OCI-LY7 (cell line): ENCODE results near the gene COL20A1. TPM values are rescaled to one million over a fixed set of nuclear protein-coding genes. Genes with fewer than 3 reads are reported as not detected.

Experiments used
- BruUV-seq: library from RNA; stranded (reverse); fragments of 400-500 nt; replicated peaks from 2 replicates; lab custom pipeline; 2021; lab: Mats Ljungman, UMichigan
- CTCF ChIA-PET: fragments of 300-600 bp; sonication (Branson Sonifier 250); formaldehyde crosslinking; loops from one replicate; lab custom pipeline; 2022; ENCODE audit warnings: antibody characterized with exemption; ENCODE audit not compliant: unreplicated experiment; lab: Charles Lee
- POLR2A ChIA-PET: fragments of 300-600 bp; sonication (Branson Sonifier 250); formaldehyde crosslinking; loops from one replicate; lab custom pipeline; 2022; ENCODE audit warnings: antibody characterized with exemption; lab: Charles Lee
- DNase-seq: peaks from one replicate; pipeline ENCODE4 v3.0.0-alpha.2; 2015; ENCODE audit warnings: low spot score
- H2AFZ ChIP-seq: fragments of 200-600 bp; sonication (generic), shearing (Covaris generic); 2 replicates; pipeline ENCODE4 v1.6.1; 2014; ENCODE audit warnings: mild to moderate bottlenecking, antibody characterized with exemption, low read length, moderate library complexity
- H3K27ac ChIP-seq: fragments of 200-600 bp; sonication (generic); 2 replicates; pipeline ENCODE4 v1.5.1; 2014; ENCODE audit warnings: mixed run types, low read depth, mild to moderate bottlenecking, moderate library complexity, low read length, inconsistent platforms; ENCODE audit not compliant: poor library complexity, severe bottlenecking
- H3K36me3 ChIP-seq: fragments of 200-600 bp; sonication (generic); 2 replicates; pipeline ENCODE4 v1.6.1; 2014; ENCODE audit warnings: mild to moderate bottlenecking, antibody characterized with exemption, low read length, moderate library complexity, mixed read lengths; ENCODE audit not compliant: insufficient read depth
- H3K4me1 ChIP-seq: fragments of 200-600 bp; sonication (generic); 2 replicates; pipeline ENCODE4 v1.5.1; 2014; ENCODE audit warnings: mild to moderate bottlenecking, low read length; ENCODE audit not compliant: insufficient read depth, poor library complexity, severe bottlenecking
- H3K4me2 ChIP-seq: fragments of 200-600 bp; sonication (generic); 2 replicates; pipeline ENCODE4 v1.6.1; 2014; ENCODE audit warnings: mild to moderate bottlenecking, low read length
- H3K4me3 ChIP-seq: fragments of 200-600 bp; sonication (generic); 2 replicates; pipeline ENCODE4 v1.5.1; 2014; ENCODE audit warnings: mild to moderate bottlenecking, low read depth, low read length; ENCODE audit not compliant: poor library complexity, severe bottlenecking
- H3K79me2 ChIP-seq: fragments of 200-600 bp; sonication (generic); 2 replicates; pipeline ENCODE4 v1.6.1; 2016; ENCODE audit warnings: low read depth, mild to moderate bottlenecking, low read length, moderate library complexity, mixed read lengths; ENCODE audit not compliant: insufficient read depth
- H3K9me2 ChIP-seq: fragments of 200-600 bp; sonication (generic); 2 replicates; pipeline ENCODE4 v1.6.1; 2016; ENCODE audit warnings: mild to moderate bottlenecking, low read length, mixed read lengths; ENCODE audit not compliant: insufficient read depth
- H3K9me3 ChIP-seq: fragments of 200-600 bp; sonication (generic); 2 replicates; pipeline ENCODE4 v1.6.1; 2014; ENCODE audit warnings: mild to moderate bottlenecking, mixed run types, low read length, mixed read lengths
- H4K20me1 ChIP-seq: fragments of 200-600 bp; sonication (generic); 2 replicates; pipeline ENCODE4 v1.6.1; 2014; ENCODE audit warnings: mild to moderate bottlenecking, antibody characterized with exemption, low read length, moderate library complexity, mixed read lengths; ENCODE audit not compliant: insufficient read depth
- CTCF ChIP-seq: fragments of 200-600 bp; sonication (generic); conservative IDR thresholded peaks from 2 replicates; pipeline ENCODE4 v1.5.1; 2014; ENCODE audit warnings: mild to moderate bottlenecking, antibody characterized with exemption, low read length, moderate library complexity, mixed read lengths
- EZH2phosphoT487 ChIP-seq: fragments of 200-600 bp; sonication (generic); IDR thresholded peaks from 2 replicates; pipeline ENCODE4 v1.6.1; 2018; ENCODE audit warnings: low read depth, borderline replicate concordance, mild to moderate bottlenecking, mixed run types, antibody characterized with exemption, low read length, moderate library complexity, mixed read lengths
- intact Hi-C: fragments of 100-400 bp; cut with micrococcal nuclease; formaldehyde crosslinking; loops from one replicate; pipeline ENCODE4 v1.10.0; 2022; ENCODE audit not compliant: unreplicated experiment
- total RNA-seq, 2 experiments: library from RNA; depleted of rRNA in 1 of 2; stranded (reverse); fragments of >200 nt in 1 of 2; shearing (Covaris generic) in 1 of 2; gene quantifications; 2 replicates each; pipeline ENCODE4 v1.2.3, GENCODE V29; 2014 to 2022

COL20A1 gene
- total RNA-seq, 2 experiments from 2014 or later: 0.15 TPM; not detected in 1

- ChIA-PET POLR2A (no interaction called here), CTCF (no interaction called here)
- DNase-seq: no peak
- H2AFZ ChIP-seq: no peak overlapping the region
- H4K20me1 ChIP-seq: no peaks in the 10 kb centered on the region
- no peaks in the 10 kb centered on the region for H3K9me2 ChIP-seq
- TF ChIP-seq CTCF (no peak), EZH2phosphoT487 (no peak)
- H3K79me2 ChIP-seq: no peaks in the 10 kb centered on the region
- H3K4me1 ChIP-seq: no peaks in the 10 kb centered on the region
- intact Hi-C loops: no loop called here
- H3K4me3 ChIP-seq: no peak overlapping the region
- BruUV-seq: no TSS peak
- no peak overlapping the region for H3K27ac ChIP-seq
- no peaks in the 10 kb centered on the region for H3K9me3 ChIP-seq
- no peak overlapping the region for H3K4me2 ChIP-seq
- H3K36me3 ChIP-seq: no peaks in the 10 kb centered on the region
Observed at GRCh38 chr20:63315731-63316491, 22.9 kb downstream of the COL20A1 start.

GRCh38 chr20:63316502-63316921 lies 23.5 kb downstream of the COL20A1 start:
- intact Hi-C loops: no loop called here
- BruUV-seq: no TSS peak
- DNase-seq: no peak
- Histone ChIP-seq H3K79me2 (no peaks in the 10 kb centered on the region), H3K4me3 (no peak overlapping the region), H3K4me1 (no peaks in the 10 kb centered on the region), H3K27ac (no peak overlapping the region), H2AFZ (no peak overlapping the region), H3K4me2 (no peak overlapping the region), H3K9me3 (no peaks in the 10 kb centered on the region), H3K9me2 (no peaks in the 10 kb centered on the region), H3K36me3 (no peaks in the 10 kb centered on the region), H4K20me1 (no peaks in the 10 kb centered on the region)
- POLR2A ChIA-PET: no interaction called here
- TF ChIP-seq CTCF (no peak), EZH2phosphoT487 (no peak)
- CTCF ChIA-PET: no interaction called here

GRCh38 chr20:63317061-63317460 lies 24.1 kb downstream of the COL20A1 start:
- H3K27ac ChIP-seq: no peak overlapping the region
- H3K36me3 ChIP-seq: no peaks in the 10 kb centered on the region
- no peaks in the 10 kb centered on the region for H3K9me2 ChIP-seq
- H2AFZ ChIP-seq: no peak overlapping the region
- no peak for TF ChIP-seq EZH2phosphoT487
- TF ChIP-seq CTCF: no peak
- H4K20me1 ChIP-seq: no peaks in the 10 kb centered on the region
- no peaks in the 10 kb centered on the region for H3K9me3 ChIP-seq
- intact Hi-C loops: no loop called here
- ChIA-PET POLR2A (no interaction called here), CTCF (interaction anchor here (0.6 kb wide), 1 partner anchor 292 kb away, joined by 5 read pairs; no protein-coding TSS in a partner anchor)
- H3K4me1 ChIP-seq: no peaks in the 10 kb centered on the region
- no TSS peak for BruUV-seq
- no peak overlapping the region for H3K4me2 ChIP-seq
- no peaks in the 10 kb centered on the region for H3K79me2 ChIP-seq
- no peak overlapping the region for H3K4me3 ChIP-seq
- DNase-seq: no peak
